Activated CD4-positive, CD25-positive, alpha-beta regulatory T cell treated with anti-CD3 and anti-CD28 coated beads, Interleukin-2, amount 50 U/mL, for 24 hours (primary cell): ENCODE measurements around the gene DPP4.
"Not testable (repeated sequence)": the region's sequence is repeated elsewhere in the genome, so short reads cannot be mapped to it uniquely, and the experiment has no call there.

Source experiments
- ATAC-seq, 2 donors: fragments of 150-1000 bp; cut with Tn5 transposase; one replicate each; pipeline ENCODE4 v1.10.0; 2021; ENCODE audit warnings: mild to moderate bottlenecking in 1 of 2, moderate library complexity in 1 of 2

The DPP4 gene

DNA sequence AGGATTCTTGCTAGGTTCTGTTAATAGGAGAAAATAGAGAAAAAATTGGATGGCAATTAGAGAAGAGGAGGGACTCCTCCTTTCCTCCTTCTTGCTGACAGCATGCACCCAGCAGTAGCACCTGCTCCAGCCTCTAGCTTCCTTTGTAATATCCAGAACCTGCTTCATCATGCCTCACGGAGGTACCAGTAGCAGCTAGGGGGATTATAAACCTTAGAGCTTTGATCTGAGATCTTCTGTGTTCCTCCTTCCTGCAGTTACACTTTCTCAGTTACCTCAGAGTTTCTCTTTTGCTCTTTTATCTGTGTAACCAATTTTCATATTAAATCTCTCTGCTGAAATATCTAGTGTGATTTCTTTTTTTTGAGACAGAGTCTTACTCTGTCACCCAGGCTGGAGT is 16.6 kb downstream of the DPP4 start:
- ATAC-seq, result no peak

DNA sequence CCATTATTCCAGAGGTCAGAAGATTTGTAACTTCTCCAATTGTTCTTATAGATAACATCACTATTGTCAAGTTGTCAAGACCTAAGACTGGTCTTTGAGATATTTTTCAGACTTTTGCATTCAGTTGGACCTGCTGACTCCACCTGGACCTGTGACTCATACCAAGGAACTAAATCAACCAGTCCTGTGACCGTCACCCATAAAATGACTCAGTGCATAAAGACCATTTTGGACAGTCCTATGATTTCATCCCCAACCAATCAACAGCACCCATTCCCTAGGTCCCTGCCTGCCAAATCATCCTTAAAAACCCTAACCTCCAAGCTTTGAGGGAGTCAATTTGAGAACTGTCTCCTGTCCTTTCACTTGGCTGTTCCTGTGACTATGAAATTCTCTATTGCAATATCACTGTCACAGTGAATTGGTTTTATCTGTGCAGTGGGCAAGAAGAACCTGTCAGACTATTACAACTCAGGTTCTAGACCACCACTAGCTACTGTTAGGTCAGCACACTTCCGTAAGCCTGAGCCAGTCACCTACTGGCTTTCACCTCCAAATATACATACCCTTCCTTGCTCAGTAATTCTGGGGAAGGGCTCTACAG is 17.1 kb downstream of the DPP4 start:
- no peak for ATAC-seq

DNA sequence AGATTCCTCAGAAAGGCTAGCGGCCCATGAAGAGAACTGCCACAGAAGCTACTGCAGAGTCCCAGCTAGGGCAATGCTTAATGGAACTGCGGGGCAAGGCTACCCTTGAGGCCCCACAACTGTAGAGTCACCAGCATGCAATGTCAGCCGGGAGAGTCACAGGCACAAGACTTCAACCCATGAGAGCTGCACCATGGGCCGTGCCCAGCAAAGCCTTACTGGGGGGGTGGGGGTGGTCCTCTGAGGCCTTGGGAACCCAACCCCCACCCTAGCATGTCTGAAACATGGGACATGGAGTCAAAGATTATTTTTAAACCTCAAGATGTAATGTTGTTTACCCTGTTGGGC is 20.2 kb downstream of the DPP4 start:
- ATAC-seq, result no peak

DNA sequence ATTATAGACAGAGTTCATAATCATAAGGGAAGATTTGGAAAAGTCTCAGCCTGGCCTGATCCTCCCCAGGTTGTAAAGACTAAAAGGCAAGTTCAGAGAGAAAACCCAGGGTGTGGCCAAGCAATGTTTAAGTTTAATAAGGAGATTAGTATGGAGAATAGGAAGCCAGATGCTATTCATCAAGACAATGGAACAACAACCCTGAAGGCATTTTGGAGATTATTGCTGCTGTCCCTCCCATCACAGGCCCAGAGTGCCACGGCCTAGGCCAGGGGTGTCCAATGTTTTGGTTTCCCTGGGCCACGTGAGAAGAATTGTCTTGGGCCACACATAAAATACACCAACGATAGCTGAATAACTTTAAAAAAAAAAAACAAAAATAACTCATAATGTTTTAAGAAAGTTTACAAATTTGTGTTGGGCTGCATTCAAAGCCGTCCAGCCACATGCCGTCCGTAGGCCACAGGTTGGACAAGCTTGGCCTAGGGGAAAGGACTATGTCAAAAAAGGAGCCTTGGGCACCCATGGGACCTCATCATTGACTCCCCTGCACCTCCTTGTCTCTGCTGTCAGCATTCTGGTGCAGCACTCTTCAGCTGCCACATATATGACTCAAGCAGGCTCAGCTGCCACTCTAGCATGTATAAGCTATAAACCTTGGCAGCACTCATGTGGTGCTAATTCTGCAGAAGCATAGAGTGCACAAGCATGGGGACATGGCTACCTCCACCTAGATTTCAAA is 20.8 kb downstream of the DPP4 start:
- no peak for ATAC-seq

DNA sequence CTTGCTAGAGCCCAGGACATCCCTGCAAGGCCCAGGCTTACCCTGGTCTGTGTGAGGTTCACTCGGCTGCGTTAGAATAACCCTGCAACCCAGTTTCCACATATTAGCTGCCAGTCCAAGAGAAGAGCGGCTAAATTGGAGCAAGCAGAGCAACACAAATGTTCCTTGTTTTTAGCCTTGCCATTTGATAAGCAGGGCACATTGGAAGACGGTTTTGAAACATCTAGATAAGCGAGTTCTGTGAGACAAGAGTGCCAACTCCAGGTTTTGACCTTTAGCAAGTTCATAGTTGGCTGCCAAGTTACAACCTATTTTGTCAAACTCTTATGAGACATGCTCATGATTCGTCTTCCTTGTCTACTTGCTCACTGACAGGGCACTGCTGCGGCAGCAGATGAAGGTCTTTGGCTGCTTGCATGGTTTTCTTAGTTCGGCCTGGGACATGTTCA is 23.5 kb downstream of the DPP4 start:
- no peak for ATAC-seq

DNA sequence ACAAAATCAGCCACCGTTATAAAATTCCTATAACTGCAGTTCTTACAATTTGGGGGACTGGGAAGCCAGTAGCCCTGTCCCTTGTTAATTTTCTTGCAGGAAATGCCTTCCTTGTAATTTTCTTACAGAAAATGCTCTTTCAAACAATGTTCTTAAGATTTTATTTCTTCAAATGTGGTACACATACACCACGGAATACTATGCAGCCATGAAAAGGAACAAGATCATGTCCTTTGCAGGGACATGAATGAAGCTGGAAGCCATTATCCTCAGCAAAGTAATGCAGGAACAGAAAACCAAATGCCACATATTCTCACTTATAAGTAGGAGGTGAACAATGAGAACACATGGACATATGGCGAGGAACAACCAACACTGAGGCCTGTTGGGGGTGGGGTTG is 24.9 kb downstream of the DPP4 start:
- not testable (repeated sequence) for ATAC-seq

DNA sequence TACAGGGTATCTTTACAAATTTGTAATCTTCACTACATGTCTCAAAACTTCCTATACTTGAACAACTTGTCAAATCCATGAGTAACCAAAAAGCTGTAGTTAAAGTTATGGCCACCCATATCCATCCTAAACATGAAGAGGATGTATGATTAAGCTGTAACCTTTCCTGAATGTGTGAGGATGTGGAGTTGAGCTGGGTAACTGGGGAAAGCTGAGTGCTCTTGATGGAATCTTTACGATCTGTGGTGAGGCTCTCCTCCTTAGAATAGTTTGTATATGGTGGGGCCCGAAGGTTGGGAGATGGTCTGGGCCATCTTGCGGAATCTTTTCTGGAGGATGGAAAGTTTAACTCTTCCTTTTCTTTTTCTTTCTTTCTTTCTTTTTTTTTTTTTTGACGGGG is 29.4 kb downstream of the DPP4 start:
- ATAC-seq, result no peak

DNA sequence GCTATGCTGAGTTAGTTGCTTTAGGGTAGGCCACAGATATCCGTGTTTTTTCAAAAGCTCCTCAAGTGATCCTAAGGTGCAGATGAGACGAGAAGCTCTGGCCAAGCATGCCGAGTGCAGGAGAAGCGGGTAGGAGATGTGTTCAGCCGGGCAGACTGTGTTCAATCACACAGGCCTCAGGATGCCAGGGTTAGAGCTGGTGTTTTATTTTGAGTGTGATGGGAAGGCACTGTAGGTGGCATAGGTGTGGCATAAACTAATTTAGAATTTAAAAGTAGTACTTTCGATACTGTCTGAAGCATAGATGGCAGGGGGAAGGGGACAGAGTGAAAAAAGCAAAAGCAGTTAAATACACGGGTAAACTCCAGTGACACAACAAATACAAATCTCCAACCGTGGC is 30.9 kb downstream of the DPP4 start:
- no peak for ATAC-seq

DNA sequence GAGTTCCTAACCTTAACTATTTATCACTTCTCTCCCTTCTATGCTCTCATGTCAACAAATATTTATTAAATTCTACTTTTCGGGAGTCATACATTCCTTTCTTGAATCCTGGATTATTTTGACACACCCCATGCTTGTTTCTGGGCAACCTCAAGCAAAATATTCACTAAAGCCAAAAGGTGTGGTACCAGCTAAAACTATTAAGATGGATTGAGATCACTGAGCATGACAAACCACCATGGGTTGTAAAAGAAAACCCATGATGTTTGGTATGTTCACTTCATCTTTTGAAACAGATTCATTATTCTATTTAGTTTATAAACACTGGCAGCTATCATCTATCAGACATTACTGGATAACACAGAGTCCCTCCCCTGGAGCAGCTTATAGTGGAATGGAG is 32.5 kb downstream of the DPP4 start:
- ATAC-seq, result no peak

DNA sequence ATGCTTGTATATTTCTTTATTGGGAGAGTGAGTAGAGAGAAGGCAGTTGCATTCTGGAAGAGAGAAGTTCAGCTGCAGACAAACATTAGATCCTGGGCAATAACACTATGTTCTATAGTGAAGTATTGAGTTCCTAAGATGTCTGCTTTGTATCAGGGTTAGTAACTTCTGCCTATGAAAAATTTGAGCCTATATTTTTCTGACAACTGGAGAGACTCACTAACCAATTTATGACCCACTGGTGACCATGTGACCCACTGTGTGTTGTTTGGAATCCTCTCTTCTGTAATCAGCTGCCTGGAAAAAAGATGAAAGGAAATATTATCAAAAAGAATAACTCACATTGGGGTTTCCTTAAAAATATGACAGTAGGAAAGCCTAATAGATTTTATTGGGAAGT is 35.3 kb downstream of the DPP4 start:
- no peak for ATAC-seq

DNA sequence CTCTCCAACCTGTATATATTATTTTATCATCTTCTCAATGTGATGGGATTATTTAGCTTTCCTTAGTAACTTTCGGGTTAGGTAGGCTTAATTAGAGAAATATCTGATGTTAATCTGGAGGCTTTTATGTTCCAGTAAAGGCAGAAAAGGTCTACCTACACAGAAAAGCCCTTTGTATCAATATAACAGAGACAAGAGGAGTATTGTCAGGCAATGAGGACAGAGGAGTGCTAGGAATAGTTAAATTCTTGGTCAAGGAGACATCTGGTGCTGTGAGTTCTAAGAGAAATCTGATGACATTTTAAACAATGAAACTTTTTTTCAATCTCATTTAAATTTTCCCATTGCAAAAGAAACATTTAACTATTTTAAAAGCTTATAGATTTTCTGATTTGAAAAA is 36.1 kb downstream of the DPP4 start:
- no peak for ATAC-seq

DNA sequence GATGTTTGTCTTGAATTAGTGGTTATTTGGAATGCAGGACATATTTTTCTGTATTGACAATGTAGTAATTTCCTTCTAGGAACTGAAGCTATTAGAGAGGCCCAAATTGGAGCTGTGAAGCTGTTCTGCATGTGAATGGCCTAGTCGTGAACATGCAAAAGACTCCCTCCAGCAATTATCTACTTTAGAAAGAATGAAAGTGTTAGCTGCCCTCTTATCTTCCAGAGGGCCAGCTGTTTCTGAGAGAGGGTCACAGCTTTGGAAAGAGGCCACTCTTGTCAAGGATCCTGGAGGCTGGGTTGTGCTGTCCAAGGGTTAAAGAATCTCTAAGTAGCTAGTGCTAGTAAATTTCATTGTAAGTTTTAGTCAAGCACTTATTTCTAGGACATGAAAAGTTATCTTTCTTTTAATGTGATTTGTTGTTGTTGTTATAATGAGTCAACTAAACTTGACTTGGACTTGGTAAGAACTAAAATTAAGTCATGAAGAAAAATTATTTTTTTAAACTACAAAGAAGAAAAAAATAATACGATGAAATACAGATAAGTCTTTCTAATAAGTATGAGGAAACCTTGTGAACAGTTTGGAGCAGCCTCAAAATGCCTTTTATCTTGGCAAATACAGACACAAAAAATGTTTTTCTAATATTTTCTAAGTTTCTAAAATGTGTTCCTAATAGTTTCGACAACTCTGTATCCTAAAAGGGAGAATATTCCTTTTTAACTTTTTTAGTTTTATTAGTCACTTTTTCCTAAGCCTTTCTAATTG is 36.8 kb downstream of the DPP4 start:
- no peak for ATAC-seq

DNA sequence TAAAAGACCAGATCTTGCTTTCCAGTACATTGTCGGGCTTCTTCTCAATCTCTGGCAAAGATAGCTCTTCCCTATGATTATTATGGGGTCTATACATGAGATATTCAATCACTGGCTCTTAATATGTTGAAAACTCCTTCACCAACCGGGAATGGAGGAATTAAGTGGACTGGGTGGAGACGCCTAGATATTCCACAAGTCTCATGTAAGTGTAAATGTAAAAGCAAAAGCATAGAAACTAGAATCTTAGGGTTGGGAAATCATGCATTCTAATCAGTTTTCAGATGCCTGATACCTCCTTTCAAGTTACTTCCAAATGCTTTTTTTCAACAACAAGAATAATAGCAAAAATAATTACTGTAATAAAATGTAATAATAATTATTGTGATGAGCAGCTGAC is 38.0 kb downstream of the DPP4 start:
- ATAC-seq, result no peak

DNA sequence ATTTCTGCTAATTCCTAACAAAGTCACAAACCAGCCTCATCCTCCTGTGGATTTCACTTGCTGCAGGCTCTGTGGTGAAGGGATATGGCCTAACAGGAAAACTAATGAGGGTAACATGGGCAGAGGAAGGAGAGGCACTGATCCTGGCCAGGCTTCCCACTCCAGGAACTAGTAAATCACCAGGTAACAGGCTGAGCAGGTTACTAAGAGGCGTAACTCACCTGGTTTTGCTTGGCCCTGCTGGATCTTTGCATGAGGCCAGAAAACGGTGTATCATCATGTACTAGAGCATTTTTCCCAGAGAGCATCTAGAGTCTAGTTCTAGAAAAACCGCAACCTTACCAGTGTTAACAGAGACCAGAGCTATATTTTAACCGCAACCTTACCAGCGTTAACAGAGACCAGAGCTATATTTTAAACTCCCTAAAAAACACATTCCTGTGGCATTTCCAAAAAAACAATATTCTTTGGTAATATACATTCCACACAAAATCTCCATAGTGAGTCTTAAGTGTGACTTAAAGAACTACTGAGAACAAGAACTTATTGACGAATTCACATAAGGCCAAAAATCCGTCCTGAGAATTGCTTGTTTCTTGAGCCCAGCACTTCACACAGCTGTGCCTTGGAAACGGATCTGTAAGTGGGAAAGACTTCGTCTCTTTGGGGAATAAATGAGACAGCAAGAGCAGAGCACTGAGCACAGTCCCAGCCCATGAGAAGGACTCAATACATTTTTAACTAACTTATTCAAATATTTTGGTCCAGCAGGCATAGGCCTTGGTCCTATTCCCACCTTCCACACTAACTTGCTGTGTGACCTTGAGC is 43.4 kb downstream of the DPP4 start:
- no peak for ATAC-seq

DNA sequence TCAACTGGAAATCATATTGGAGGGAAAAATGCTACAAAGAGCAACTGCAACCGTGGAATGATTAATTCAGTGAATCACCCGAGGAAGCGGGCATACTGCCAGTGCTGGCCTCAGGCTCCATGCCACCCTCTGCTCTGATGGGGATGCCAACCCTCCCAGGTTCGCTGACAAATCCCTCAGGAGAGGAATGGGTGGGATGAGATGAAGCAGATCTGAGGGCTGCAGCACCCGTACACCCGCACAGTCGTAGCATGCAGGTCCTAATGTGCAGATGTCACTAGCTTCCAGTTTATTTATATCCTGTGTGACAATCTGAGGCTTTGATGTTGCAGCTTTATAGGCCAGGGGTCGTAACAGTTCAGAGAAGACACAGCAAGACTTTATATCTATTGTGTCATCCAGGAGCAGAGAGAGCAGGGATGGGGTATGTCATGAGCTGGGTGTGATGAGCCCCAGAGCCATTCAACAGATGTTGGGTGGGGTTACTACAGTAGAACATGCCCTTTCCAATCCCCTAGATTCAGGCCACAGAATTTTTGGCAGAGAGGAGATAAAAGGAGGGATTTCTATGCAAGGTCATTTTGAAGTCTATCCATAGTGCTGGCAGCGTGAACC is 44.6 kb downstream of the DPP4 start:
- no peak for ATAC-seq

DNA sequence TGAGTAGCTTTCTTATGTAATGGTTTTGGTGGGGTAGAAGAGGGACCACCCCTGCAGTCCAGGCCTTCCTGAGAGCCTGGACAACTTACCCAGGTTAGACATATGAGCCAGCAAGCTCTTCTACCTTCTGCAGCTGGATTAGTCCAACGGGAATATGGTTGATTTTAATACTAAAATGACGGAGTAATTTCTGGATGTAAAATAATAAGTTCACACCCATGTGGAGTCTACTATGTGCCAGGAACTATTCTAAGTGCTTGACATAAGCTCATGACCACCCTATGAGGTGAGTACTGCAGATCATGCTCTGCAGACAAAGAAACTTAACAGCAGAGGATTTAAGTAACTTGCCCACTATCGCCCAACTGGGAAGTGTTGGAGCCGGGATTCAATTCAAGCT is 45.5 kb downstream of the DPP4 start:
- ATAC-seq, result no peak

DNA sequence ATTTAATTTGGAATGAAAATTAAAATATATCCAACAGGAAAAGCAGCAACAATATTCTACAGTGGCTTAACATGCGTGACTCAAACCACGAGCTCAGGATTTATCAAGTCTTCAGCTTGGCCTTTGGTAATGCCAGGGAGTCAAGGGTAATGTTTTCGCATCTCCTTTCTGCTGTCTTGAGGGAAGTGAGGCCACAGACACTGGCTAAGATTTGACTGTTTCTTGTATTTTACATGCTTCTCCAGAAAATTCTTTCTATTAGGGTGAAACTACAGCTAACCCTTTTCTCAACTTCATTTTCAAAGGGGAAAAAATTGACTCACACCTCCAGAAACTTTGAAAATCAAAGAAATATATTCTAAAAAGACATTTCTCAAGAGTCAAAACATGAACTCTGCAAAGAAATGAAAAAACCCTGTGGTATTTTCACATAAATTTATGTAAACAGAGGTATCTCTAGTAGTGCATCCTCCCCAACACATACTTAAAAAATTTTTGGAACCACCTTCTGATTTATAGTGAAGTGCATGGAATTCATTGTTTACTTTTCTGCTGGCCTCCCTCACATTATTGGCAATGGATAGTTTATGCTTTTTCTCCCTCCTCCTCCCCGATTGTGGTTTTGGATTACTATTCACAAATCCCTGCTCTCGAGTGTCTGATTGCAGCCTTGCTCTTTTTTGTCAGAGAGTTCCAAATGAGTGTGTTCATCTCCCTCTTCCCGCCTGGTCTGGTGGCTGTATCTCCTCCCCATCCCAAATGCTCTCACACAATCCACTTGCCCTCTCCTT is 48.7 kb downstream of the DPP4 start:
- peak in 1 of 2 donors; percentile 12 for ATAC-seq

DNA sequence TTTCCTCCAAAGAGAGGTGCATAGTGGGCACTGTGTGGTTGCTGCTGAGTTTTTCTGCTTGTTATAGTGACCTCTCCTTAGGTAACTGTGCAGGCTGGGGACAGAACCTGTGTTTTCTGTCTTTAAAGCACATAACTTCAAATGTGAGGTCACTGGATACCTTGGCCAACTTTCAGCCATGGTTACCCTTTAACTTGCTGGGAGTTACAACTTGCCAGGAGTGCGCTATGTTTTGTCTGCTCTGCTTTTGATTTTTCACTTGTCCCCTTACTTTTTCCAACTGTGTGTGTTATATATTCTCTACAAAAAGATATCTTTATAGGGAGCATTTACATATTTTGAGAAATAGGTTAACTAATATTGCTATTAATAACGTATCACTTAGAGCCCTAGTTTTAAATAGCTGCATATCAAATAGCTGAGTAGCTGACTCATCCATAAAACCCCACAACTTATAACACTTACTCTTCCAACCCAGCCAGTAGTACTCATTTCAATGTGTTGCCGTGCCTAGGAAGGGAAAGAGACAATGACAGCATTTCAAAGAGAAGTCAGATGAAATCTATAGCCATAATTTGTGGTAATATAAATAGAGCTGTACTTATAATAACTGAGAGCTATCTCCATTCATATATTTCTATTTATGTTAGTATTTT is 51.6 kb downstream of the DPP4 start:
- ATAC-seq, result peak; percentile 74 to 79

DNA sequence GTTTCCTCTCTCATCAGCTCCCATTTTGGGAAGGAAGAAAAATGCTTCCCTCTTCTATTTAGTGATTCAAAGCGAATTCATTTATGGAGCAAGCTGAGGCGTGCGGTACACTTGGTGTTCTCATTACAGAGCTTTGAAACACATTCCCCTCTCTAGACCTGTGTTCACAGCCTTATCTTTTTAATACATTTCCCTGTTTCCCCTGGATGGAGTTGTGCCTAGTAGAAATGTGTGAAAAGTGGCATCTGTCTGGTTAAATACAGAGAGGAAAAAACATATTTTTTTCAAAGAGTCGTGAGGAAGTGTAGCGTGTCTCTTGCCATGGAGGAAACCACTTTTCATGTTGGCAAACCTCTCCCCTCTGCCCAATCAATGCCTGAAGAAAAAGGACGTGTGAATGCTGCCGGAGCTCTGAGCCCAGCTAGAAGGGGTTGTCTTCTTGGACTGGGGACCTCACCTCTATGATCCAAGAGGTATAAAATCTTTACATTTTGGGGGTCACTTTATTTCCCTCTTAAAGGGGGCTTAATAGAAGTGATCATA is 52.4 kb downstream of the DPP4 start:
- ATAC-seq, result no peak

DNA sequence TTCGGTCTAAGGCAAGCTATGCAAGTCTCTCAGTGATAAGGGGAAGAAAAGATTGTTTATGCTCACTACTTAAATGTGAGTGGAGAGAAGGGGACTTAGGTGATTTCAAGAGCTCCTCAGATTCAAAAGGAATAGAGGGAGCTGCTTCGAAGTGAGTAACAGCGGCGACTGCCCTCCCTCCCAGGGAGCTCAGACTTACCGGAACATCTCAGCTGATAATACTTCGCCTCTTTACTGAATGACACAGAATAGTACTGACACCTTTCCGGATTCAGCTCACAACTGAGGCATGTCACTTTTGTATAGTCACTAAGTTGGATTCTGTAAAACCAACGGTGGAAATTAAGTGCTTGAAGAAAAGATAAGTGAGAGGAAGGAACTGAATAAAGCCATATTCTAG is 55.5 kb downstream of the DPP4 start:
- ATAC-seq, result no peak

DNA sequence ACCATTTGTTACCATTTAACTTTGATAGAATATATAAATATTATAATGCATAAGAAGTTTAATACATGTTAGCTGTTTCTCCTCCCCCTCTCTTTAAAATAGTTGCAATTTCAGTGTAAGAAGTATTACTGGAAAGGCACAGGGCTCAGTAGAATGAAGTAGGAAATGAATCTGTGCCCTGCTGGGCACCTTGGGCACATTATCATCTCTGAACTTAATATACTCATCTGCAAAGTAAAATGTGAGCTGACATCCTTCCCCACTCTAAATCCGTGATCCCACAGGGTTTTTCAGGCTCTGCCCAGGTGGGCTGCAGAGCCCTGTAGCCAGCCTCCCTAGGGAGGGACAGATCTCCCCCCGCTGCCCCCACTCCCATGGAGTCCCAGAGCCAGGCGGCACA is 56.8 kb downstream of the DPP4 start:
- no peak for ATAC-seq
